ENCODE data around the gene PUS7L. TPM values are rescaled to one million over a fixed set of nuclear protein-coding genes. Genes with fewer than 3 reads are reported as not detected.

Gene PUS7L, protein sequence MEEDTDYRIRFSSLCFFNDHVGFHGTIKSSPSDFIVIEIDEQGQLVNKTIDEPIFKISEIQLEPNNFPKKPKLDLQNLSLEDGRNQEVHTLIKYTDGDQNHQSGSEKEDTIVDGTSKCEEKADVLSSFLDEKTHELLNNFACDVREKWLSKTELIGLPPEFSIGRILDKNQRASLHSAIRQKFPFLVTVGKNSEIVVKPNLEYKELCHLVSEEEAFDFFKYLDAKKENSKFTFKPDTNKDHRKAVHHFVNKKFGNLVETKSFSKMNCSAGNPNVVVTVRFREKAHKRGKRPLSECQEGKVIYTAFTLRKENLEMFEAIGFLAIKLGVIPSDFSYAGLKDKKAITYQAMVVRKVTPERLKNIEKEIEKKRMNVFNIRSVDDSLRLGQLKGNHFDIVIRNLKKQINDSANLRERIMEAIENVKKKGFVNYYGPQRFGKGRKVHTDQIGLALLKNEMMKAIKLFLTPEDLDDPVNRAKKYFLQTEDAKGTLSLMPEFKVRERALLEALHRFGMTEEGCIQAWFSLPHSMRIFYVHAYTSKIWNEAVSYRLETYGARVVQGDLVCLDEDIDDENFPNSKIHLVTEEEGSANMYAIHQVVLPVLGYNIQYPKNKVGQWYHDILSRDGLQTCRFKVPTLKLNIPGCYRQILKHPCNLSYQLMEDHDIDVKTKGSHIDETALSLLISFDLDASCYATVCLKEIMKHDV
- total RNA-seq (2014; rRNA removed; shearing (Covaris generic)) (15.0 and 20.6 TPM in 2 replicates), polyA plus RNA-seq (2016; fragmentation: Nextera tagmentation; extraction: Ambion mirVana) (23.1 and 23.3 TPM in 2 replicates)

GRCh38 chr12:43758728-43759563 is at the start of gene PUS7L, which contains the start of gene IRAK4:
TSS of gene PUS7L (minus strand) at chr12:43758790. CDS start at chr12:43755245, 3,545 bp downstream.
TSS of gene IRAK4 (plus strand) at chr12:43758951. CDS start at chr12:43768112, 9,161 bp downstream.
- H3F3A ChIP-seq (ENCODE audit: insufficient read depth): no peaks in the 10 kb centered on the region
- peak within 1 kb of the TSS; percentile 95 for H3K4me3 ChIP-seq
- H3K9ac ChIP-seq: peak within 1 kb of the TSS; percentile 91
- H3K9me3 ChIP-seq (ENCODE audit: low read depth): no peaks in the 10 kb centered on the region
- H2AFZ ChIP-seq: peak within 1 kb of the TSS; percentile 99
- no peak for TF ChIP-seq EZH2 (IDR thresholded peaks at IDR 0.05; ENCODE audit: insufficient read depth, poor library complexity, severe bottlenecking)
- TF ChIP-seq EZH2phosphoT487 (IDR thresholded peaks at IDR 0.05; ENCODE audit: insufficient read depth, low read depth): no peak
- no peaks in the 10 kb centered on the region for H3K27me3 ChIP-seq (replicated peaks; ENCODE audit: insufficient read depth)
- peak within 1 kb of the TSS; percentile 77 for H3K27ac ChIP-seq
- peaks cover 22% of the 10 kb centered on the region for H3K4me1 ChIP-seq (ENCODE audit: insufficient read depth)
- peaks cover 10% of the 10 kb centered on the region; the same call in 1 of the 2 replicates for H3K36me3 ChIP-seq (ENCODE audit: low read depth)
- DNase-seq: peak; percentile 100
- peak within 1 kb of the TSS; percentile 92 for H3K4me2 ChIP-seq (ENCODE audit: unreplicated experiment)
- peaks cover 63% of the 10 kb centered on the region for H3K79me2 ChIP-seq (ENCODE audit: insufficient read depth)
- WGBS, 2 experiments (ENCODE audit: low coverage in 1 of 2, low lambda C conversion rate in 2 of 2, missing lambda C conversion rate in 2 of 2): 1 to 2% methylated on average over 53 to 54 of the region's 54 CpGs
- no peaks in the 10 kb centered on the region for H3K9me2 ChIP-seq (ENCODE audit: insufficient read depth)
- in situ Hi-C loops (cut with MboI): no loop called here
- H4K20me1 ChIP-seq (ENCODE audit: insufficient read depth): no peaks in the 10 kb centered on the region

DNA sequence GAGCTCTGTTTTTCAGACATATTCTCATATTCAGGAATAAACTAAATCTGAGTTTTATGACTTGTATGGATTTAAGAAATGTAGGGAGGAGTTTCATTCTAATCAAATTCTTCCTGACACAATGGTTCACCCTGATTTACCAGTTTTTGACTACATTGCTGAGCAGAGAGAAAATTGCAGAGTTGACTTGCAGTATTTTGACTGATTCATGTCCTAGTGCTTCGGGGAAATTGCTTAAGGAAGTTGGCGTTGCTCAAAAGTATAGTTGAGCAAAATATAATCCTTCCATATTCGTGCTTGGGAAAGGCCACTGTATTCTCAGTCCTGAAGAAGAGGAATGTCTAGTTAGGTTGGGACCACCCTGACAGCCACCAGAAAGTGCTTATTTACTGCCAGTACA is 48.8 kb upstream of the PUS7L start:
- WGBS, 2 experiments (ENCODE audit: low coverage in 1 of 2, low lambda C conversion rate in 2 of 2, missing lambda C conversion rate in 2 of 2): 97 to 98% methylated on average over 3 of the region's 3 CpGs
- peak overlapping the region; percentile 99; the same call in 1 of the 2 replicates for H3K4me3 ChIP-seq
- H3K4me2 ChIP-seq (ENCODE audit: unreplicated experiment): no peak overlapping the region
- no peak for TF ChIP-seq EZH2 (IDR thresholded peaks at IDR 0.05; ENCODE audit: insufficient read depth, poor library complexity, severe bottlenecking)
- no peak for TF ChIP-seq EZH2phosphoT487 (IDR thresholded peaks at IDR 0.05; ENCODE audit: insufficient read depth, low read depth)
- no peaks in the 10 kb centered on the region for H4K20me1 ChIP-seq (ENCODE audit: insufficient read depth)
- H3K27me3 ChIP-seq (replicated peaks; ENCODE audit: insufficient read depth): no peaks in the 10 kb centered on the region
- in situ Hi-C loops (cut with MboI): no loop called here
- DNase-seq: no peak
- H3F3A ChIP-seq (ENCODE audit: insufficient read depth): peaks cover 7% of the 10 kb centered on the region; the same call in 1 of the 2 replicates
- no peaks in the 10 kb centered on the region for H3K9me2 ChIP-seq (ENCODE audit: insufficient read depth)
- peaks cover 15% of the 10 kb centered on the region; the same call in 1 of the 2 replicates for H3K36me3 ChIP-seq (ENCODE audit: low read depth)
- H3K9me3 ChIP-seq (ENCODE audit: low read depth): no peaks in the 10 kb centered on the region
- peak overlapping the region; percentile 96 for H3K9ac ChIP-seq
- no peak overlapping the region for H3K27ac ChIP-seq
- H2AFZ ChIP-seq: peak overlapping the region; percentile 94
- H3K79me2 ChIP-seq (ENCODE audit: insufficient read depth): peaks cover 36% of the 10 kb centered on the region
- peaks cover 32% of the 10 kb centered on the region for H3K4me1 ChIP-seq (ENCODE audit: insufficient read depth)

- peak overlapping the region; percentile 97 for H3K4me2 ChIP-seq (ENCODE audit: unreplicated experiment)
- H2AFZ ChIP-seq: peak overlapping the region; percentile 94
- H4K20me1 ChIP-seq (ENCODE audit: insufficient read depth): no peaks in the 10 kb centered on the region
- H3K79me2 ChIP-seq (ENCODE audit: insufficient read depth): peaks cover 43% of the 10 kb centered on the region
- peaks cover 21% of the 10 kb centered on the region for H3K36me3 ChIP-seq (ENCODE audit: low read depth)
- DNase-seq: no peak
- H3K4me3 ChIP-seq: peak overlapping the region; percentile 99
- peaks cover 7% of the 10 kb centered on the region; the same call in 1 of the 2 replicates for H3F3A ChIP-seq (ENCODE audit: insufficient read depth)
- H3K27me3 ChIP-seq (replicated peaks; ENCODE audit: insufficient read depth): no peaks in the 10 kb centered on the region
- no peak for TF ChIP-seq EZH2 (IDR thresholded peaks at IDR 0.05; ENCODE audit: insufficient read depth, poor library complexity, severe bottlenecking)
- no peaks in the 10 kb centered on the region for H3K9me3 ChIP-seq (ENCODE audit: low read depth)
- in situ Hi-C loops (cut with MboI): no loop called here
- 1 to 3% methylated on average over 3 of the region's 3 CpGs for WGBS, 2 experiments (ENCODE audit: low coverage in 1 of 2, low lambda C conversion rate in 2 of 2, missing lambda C conversion rate in 2 of 2)
- H3K9me2 ChIP-seq (ENCODE audit: insufficient read depth): no peaks in the 10 kb centered on the region
- peak overlapping the region; percentile 93 for H3K27ac ChIP-seq
- peaks cover 32% of the 10 kb centered on the region for H3K4me1 ChIP-seq (ENCODE audit: insufficient read depth)
- H3K9ac ChIP-seq: peak overlapping the region; percentile 96
Observed at GRCh38 chr12:43806737-43807072, 48.1 kb upstream of the PUS7L start.
